HepG2 (cell line): ENCODE measurements around the gene ANXA5. TPM values are rescaled to one million over a fixed set of nuclear protein-coding genes. Genes with fewer than 3 reads are reported as not detected.

Experiments used
- AHDC1 ChIP-seq: sonication (generic); formaldehyde crosslinking; IDR thresholded peaks from 2 replicates; pipeline ENCODE4 v1.5.1; 2020; ENCODE audit warnings: mild to moderate bottlenecking, missing genetic modification reagents, borderline replicate concordance
- AKNA ChIP-seq: sonication (generic); formaldehyde crosslinking; IDR thresholded peaks from 2 replicates; pipeline ENCODE4 v1.4.0; 2020; ENCODE audit warnings: missing genetic modification reagents, borderline replicate concordance
- CCDC6 ChIP-seq: sonication (generic); formaldehyde crosslinking; IDR thresholded peaks from 2 replicates; pipeline ENCODE4 v1.8.1; 2022; ENCODE audit warnings: mild to moderate bottlenecking, missing genetic modification reagents, moderate library complexity
- FOXA1 ChIP-seq, 2 experiments: fragments of 450-650 bp in 1 of 2; sonication (generic) in 1 of 2; formaldehyde crosslinking in 1 of 2; IDR thresholded peaks; 2 replicates each; pipeline versions ENCODE4 v1.4.0 to v1.6.1; 2016 to 2020; ENCODE audit warnings: missing genetic modification reagents in 1 of 2
- KLF12 ChIP-seq: sonication (generic); formaldehyde crosslinking; IDR thresholded peaks from 2 replicates; pipeline ENCODE4 v1.4.0; 2020; ENCODE audit warnings: missing genetic modification reagents, borderline replicate concordance
- MAFF ChIP-seq: IDR thresholded peaks from 2 replicates; pipeline ENCODE4 v1.6.1; 2011; ENCODE audit warnings: low read depth, low read length, improper control_type of control experiment
- NFE2L1 ChIP-seq: sonication (generic); formaldehyde crosslinking; IDR thresholded peaks from 2 replicates; pipeline ENCODE4 v1.4.0; 2020; ENCODE audit warnings: missing genetic modification reagents, mild to moderate bottlenecking, borderline replicate concordance
- SNAI1 ChIP-seq: sonication (generic); formaldehyde crosslinking; IDR thresholded peaks from 2 replicates; pipeline ENCODE4 v1.5.0; 2020; ENCODE audit warnings: mild to moderate bottlenecking, missing genetic modification reagents, borderline replicate concordance
- TEAD2 ChIP-seq: sonication (generic); formaldehyde crosslinking; IDR thresholded peaks from 2 replicates; pipeline ENCODE4 v1.9.0; 2021; ENCODE audit warnings: missing genetic modification reagents
- ZNF160 ChIP-seq: sonication (generic); formaldehyde crosslinking; IDR thresholded peaks from 2 replicates; pipeline ENCODE4 v1.8.0; 2022; ENCODE audit warnings: mild to moderate bottlenecking, inconsistent platforms, missing genetic modification reagents
- ZNF691 ChIP-seq: sonication (generic); formaldehyde crosslinking; IDR thresholded peaks from 2 replicates; pipeline ENCODE4 v1.4.0; 2020; ENCODE audit warnings: missing genetic modification reagents, low read depth, mild to moderate bottlenecking, borderline replicate concordance
- ZNF704 ChIP-seq: sonication (generic); formaldehyde crosslinking; IDR thresholded peaks from 2 replicates; pipeline ENCODE4 v1.8.1; 2023; ENCODE audit warnings: mild to moderate bottlenecking, inconsistent platforms, moderate library complexity, missing genetic modification reagents, borderline replicate concordance
- ZNF770 ChIP-seq: sonication (generic); formaldehyde crosslinking; IDR thresholded peaks from 2 replicates; pipeline ENCODE4 v1.5.0; 2020; ENCODE audit warnings: mild to moderate bottlenecking, missing genetic modification reagents
- ZNF773 ChIP-seq: sonication (generic); formaldehyde crosslinking; IDR thresholded peaks from 2 replicates; pipeline ENCODE4 v1.4.0; 2020; ENCODE audit warnings: missing genetic modification reagents, borderline replicate concordance
- polyA plus RNA-seq, 8 experiments: library from polyadenylated mRNA; depleted of rRNA in 3 of 8; stranded (reverse) in 7 of 8; unstranded in 1 of 8; fragments of >200 nt; fragmentation: Illumina TruSeq in 4 of 8; extraction: Trizol in 4 of 8; gene quantifications; 2 replicates each; pipeline versions ENCODE4 v1.2.1 to v1.2.3, GENCODE V29; 2011 to 2016; ENCODE audit warnings: low read depth in 4 of 8, missing spikeins in 1 of 8, mixed read lengths in 1 of 8; ENCODE audit not compliant: insufficient read depth in 1 of 8
- total RNA-seq, 5 experiments: library from RNA; depleted of rRNA; stranded (reverse); fragments of >200 nt; fragmentation: Illumina TruSeq; extraction: Trizol; gene quantifications; 2 replicates each; pipeline ENCODE4 v1.2.3, GENCODE V29; 2016; ENCODE audit warnings: low read depth in 1 of 5

ANXA5 gene
- total and polyA plus RNA-seq, 2 of the 13 experiments (the other 11 are each of a cell fraction or from before 2014, with no cell fraction given): 209 to 342 TPM

- TF ChIP-seq TEAD2 (no peak), ZNF773 (CRISPR knock-in tag) (no peak), ZNF691 (CRISPR knock-in tag) (no peak), ZNF160 (CRISPR knock-in tag) (no peak), SNAI1 (CRISPR knock-in tag) (no peak), CCDC6 (CRISPR knock-in tag) (no peak), AKNA (CRISPR knock-in tag) (no peak), FOXA1 (IDR thresholded peaks at IDR 0.05) (peak; percentile 68), FOXA1 (CRISPR knock-in tag; IDR thresholded peaks at IDR 0.05) (no peak), ZNF770 (CRISPR knock-in tag) (no peak), ZNF704 (no peak), AHDC1 (CRISPR knock-in tag) (peak; percentile 40; the same call in 1 of the 2 replicates), NFE2L1 (CRISPR knock-in tag) (no peak), KLF12 (CRISPR knock-in tag) (no peak), MAFF (0 out of 2 replicates have a peak, but pooled peaks have one; percentile 14)
Observed at GRCh38 chr4:121662225-121662624, 34.6 kb downstream of the ANXA5 start (continued).
